Stimulated activated CD8-positive, alpha-beta memory T cell treated with anti-CD3 and anti-CD28 coated beads, Interleukin-7, amount 100 ng/mL, for 48 hours (primary cell): ENCODE results near the gene BRD9.

Experiments used
- DNase-seq, 2 donors: peaks; one replicate each; pipeline ENCODE4 v3.0.0-alpha.2; 2020; ENCODE audit warnings: low read depth in 1 of 2; ENCODE audit errors: extremely low read depth in 1 of 2

Gene BRD9

GRCh38 chr5:819078-819477, 73.5 kb downstream of the BRD9 start:
- DNase-seq: no peak

GRCh38 chr5:816176-816575, 76.4 kb downstream of the BRD9 start:
- DNase-seq: no peak

GRCh38 chr5:815449-815848, 77.2 kb downstream of the BRD9 start:
- no peak for DNase-seq
